Liver (tissue), 9 donors: Measurements from ENCODE around the gene SLC25A26. TPM values are rescaled to one million over a fixed set of nuclear protein-coding genes. Genes with fewer than 3 reads are reported as not detected.

Experiments
- DNase-seq: peaks from one replicate; pipeline ENCODE4 v3.0.0-alpha.2; 2017; ENCODE audit warnings: low spot score
- H3K27ac ChIP-seq, 2 donors: one replicate each; pipeline ENCODE4 v1.7.0; 2013; ENCODE audit warnings: inconsistent platforms in 2 of 2, low read length in 2 of 2, control low read depth in 1 of 2, low read depth in 1 of 2, mild to moderate bottlenecking in 1 of 2
- H3K27me3 ChIP-seq, 4 donors: one replicate each; pipeline versions ENCODE4 v1.6.1 to v1.7.0; 2013; ENCODE audit warnings: low read length in 3 of 4, inconsistent platforms in 1 of 4, mild to moderate bottlenecking in 1 of 4, moderate library complexity in 1 of 4; ENCODE audit not compliant: control insufficient read depth in 4 of 4, insufficient read depth in 4 of 4
- H3K36me3 ChIP-seq, 4 donors: one replicate each; pipeline versions ENCODE4 v1.6.1 to v1.7.0; 2013; ENCODE audit warnings: low read length in 3 of 4, mild to moderate bottlenecking in 3 of 4, low read depth in 1 of 4, moderate library complexity in 1 of 4; ENCODE audit not compliant: control insufficient read depth in 4 of 4, insufficient read depth in 3 of 4
- H3K4me1 ChIP-seq, 4 donors: one replicate each; pipeline versions ENCODE4 v1.6.1 to v1.7.0; 2013; ENCODE audit warnings: low read length in 3 of 4, mild to moderate bottlenecking in 3 of 4, moderate library complexity in 1 of 4; ENCODE audit not compliant: control insufficient read depth in 4 of 4, insufficient read depth in 4 of 4
- H3K4me3 ChIP-seq, 3 donors: one replicate each; pipeline versions ENCODE4 v1.6.1 to v1.7.0; 2013; ENCODE audit warnings: low read length in 3 of 3, control low read depth in 1 of 3, low read depth in 1 of 3, mild to moderate bottlenecking in 1 of 3
- H3K9ac ChIP-seq, 2 donors: one replicate each; pipeline ENCODE4 v1.7.0; 2013; ENCODE audit warnings: low read length in 2 of 2, mild to moderate bottlenecking in 2 of 2, moderate library complexity in 2 of 2, control low read depth in 1 of 2, low read depth in 1 of 2
- H3K9me3 ChIP-seq, 4 donors: one replicate each; pipeline versions ENCODE4 v1.6.1 to v1.7.0; 2013; ENCODE audit warnings: low read length in 3 of 4; ENCODE audit not compliant: control insufficient read depth in 4 of 4
- EGR1 ChIP-seq, 2 donors: IDR thresholded peaks; 2 replicates each; pipeline ENCODE4 v1.6.1; 2016 to 2018; ENCODE audit warnings: antibody characterized with exemption in 2 of 2, low read depth in 2 of 2
- FOXA1 ChIP-seq: IDR thresholded peaks from 2 replicates; pipeline ENCODE4 v1.6.1; 2016; ENCODE audit warnings: antibody characterized with exemption
- FOXA2 ChIP-seq: IDR thresholded peaks from 2 replicates; pipeline ENCODE4 v1.6.1; 2016; ENCODE audit warnings: antibody characterized with exemption
- HNF4A ChIP-seq, 2 donors: conservative IDR thresholded peaks; 2 replicates each; pipeline ENCODE4 v1.6.1; 2016; ENCODE audit warnings: antibody characterized with exemption in 2 of 2, mild to moderate bottlenecking in 2 of 2
- HNF4G ChIP-seq: IDR thresholded peaks from 2 replicates; pipeline ENCODE4 v1.6.1; 2016; ENCODE audit warnings: antibody characterized with exemption
- JUND ChIP-seq, 2 donors: IDR thresholded peaks; 2 replicates each; pipeline ENCODE4 v1.6.1; 2016; ENCODE audit warnings: antibody characterized with exemption in 2 of 2
- MAX ChIP-seq: IDR thresholded peaks from 2 replicates; pipeline ENCODE4 v1.6.1; 2016; ENCODE audit warnings: antibody characterized with exemption
- NR2F2 ChIP-seq: IDR thresholded peaks from 2 replicates; pipeline ENCODE4 v1.6.1; 2016; ENCODE audit warnings: antibody characterized with exemption
- RAD21 ChIP-seq, 2 donors: IDR thresholded peaks; 2 replicates each; pipeline ENCODE4 v1.6.1; 2016; ENCODE audit warnings: antibody characterized with exemption in 2 of 2, mild to moderate bottlenecking in 2 of 2
- REST ChIP-seq: IDR thresholded peaks from 2 replicates; pipeline ENCODE4 v1.6.1; 2016; ENCODE audit warnings: antibody characterized with exemption, mild to moderate bottlenecking
- RXRA ChIP-seq, 2 donors: IDR thresholded peaks; 2 replicates each; pipeline ENCODE4 v1.6.1; 2017 to 2018; ENCODE audit warnings: antibody characterized with exemption in 2 of 2, mild to moderate bottlenecking in 1 of 2
- SP1 ChIP-seq: IDR thresholded peaks from 2 replicates; pipeline ENCODE4 v1.6.1; 2018; ENCODE audit warnings: antibody characterized with exemption, mild to moderate bottlenecking
- TAF1 ChIP-seq: conservative IDR thresholded peaks from 2 replicates; pipeline ENCODE4 v1.6.1; 2016; ENCODE audit warnings: antibody characterized with exemption, mild to moderate bottlenecking
- YY1 ChIP-seq: IDR thresholded peaks from 2 replicates; pipeline ENCODE4 v1.6.1; 2016; ENCODE audit warnings: antibody characterized with exemption, mild to moderate bottlenecking
- WGBS: extraction: QIAGEN DNeasy Blood & Tissue Kit; methylation state at CpG from one replicate; pipeline ENCODE4 v1.1.7; 2013; 5-methylcytosine and 5-hydroxymethylcytosine counted together
- polyA plus RNA-seq, 2 donors: library from polyadenylated mRNA; stranded (reverse) in 1 of 2; unstranded in 1 of 2; fragments of 200-250 nt in 1 of 2; fragments of >200 nt in 1 of 2; fragmentation: Nextera tagmentation in 1 of 2; extraction: Ambion mirVana in 1 of 2; gene quantifications; one replicate each; pipeline versions ENCODE4 v1.2.1 to v1.2.3, GENCODE V29; 2013 to 2015
- total RNA-seq, 2 donors: library from RNA; depleted of rRNA; stranded (reverse); fragments of >200 nt; gene quantifications; one replicate each; pipeline ENCODE4 v1.2.3, GENCODE V29; 2014
- TF ChIP-seq, protein P1 (sequence below): IDR thresholded peaks from 2 replicates; pipeline ENCODE4 v1.6.1; 2016; ENCODE audit warnings: antibody characterized with exemption
- TF ChIP-seq, protein P2 (sequence below): fragments of 150-350 bp; IDR thresholded peaks from 2 replicates; pipeline ENCODE4 v1.5.1; 2017; ENCODE audit warnings: improper control_type of control experiment, low read depth, low read length; ENCODE audit not compliant: missing input control
- TF ChIP-seq, protein P3 (sequence below): IDR thresholded peaks from 2 replicates; pipeline ENCODE4 v1.6.1; 2016; ENCODE audit warnings: antibody characterized with exemption
- donor health status: healthy.
- donor health status: healthy.
- donor health status: healthy.
- donor health status: healthy.
- donor health status: healthy.

SLC25A26 gene
- total and polyA plus RNA-seq, 4 donors: 9.9 to 21.6 (median 12.8) TPM

- H3K9me3 ChIP-seq: no peaks in the 10 kb centered on the region
- no peak for DNase-seq
- H3K27ac ChIP-seq: no peak overlapping the region
Measured at GRCh38 chr3:66177026-66177425, 43.8 kb upstream of the SLC25A26 start.

GRCh38 chr3:66178206-66178605 lies 42.6 kb upstream of the SLC25A26 start:
- TF ChIP-seq TAF1 (no peak), JUND (IDR thresholded peaks at IDR 0.05) (no peak), FOXA2 (no peak), REST (no peak), NR2F2 (no peak), HNF4A (conservative IDR thresholded peaks at IDR 0.05) (no peak), RAD21 (IDR thresholded peaks at IDR 0.05) (no peak), SP1 (no peak), FOXA1 (no peak), YY1 (no peak), HNF4G (no peak), RXRA (IDR thresholded peaks at IDR 0.05) (no peak), EGR1 (IDR thresholded peaks at IDR 0.05; ENCODE audit: low read depth in 2 of 2) (no peak), MAX (no peak)
- TF ChIP-seq, protein P1, sequence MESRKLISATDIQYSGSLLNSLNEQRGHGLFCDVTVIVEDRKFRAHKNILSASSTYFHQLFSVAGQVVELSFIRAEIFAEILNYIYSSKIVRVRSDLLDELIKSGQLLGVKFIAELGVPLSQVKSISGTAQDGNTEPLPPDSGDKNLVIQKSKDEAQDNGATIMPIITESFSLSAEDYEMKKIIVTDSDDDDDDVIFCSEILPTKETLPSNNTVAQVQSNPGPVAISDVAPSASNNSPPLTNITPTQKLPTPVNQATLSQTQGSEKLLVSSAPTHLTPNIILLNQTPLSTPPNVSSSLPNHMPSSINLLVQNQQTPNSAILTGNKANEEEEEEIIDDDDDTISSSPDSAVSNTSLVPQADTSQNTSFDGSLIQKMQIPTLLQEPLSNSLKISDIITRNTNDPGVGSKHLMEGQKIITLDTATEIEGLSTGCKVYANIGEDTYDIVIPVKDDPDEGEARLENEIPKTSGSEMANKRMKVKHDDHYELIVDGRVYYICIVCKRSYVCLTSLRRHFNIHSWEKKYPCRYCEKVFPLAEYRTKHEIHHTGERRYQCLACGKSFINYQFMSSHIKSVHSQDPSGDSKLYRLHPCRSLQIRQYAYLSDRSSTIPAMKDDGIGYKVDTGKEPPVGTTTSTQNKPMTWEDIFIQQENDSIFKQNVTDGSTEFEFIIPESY: no peak
- Histone ChIP-seq H3K4me1 (no peaks in the 10 kb centered on the region), H3K4me3 (no peak overlapping the region), H3K27me3 (no peaks in the 10 kb centered on the region), H3K36me3 (no peaks in the 10 kb centered on the region), H3K27ac (no peak overlapping the region), H3K9me3 (no peaks in the 10 kb centered on the region), H3K9ac (no peak overlapping the region)
- WGBS: 84% methylated on average over 6 of the region's 6 CpGs
- DNase-seq: no peak

More at GRCh38 chr3:66177026-66177425, 43.8 kb upstream of the SLC25A26 start:
- H3K36me3 ChIP-seq: no peaks in the 10 kb centered on the region
- no peaks in the 10 kb centered on the region for H3K4me1 ChIP-seq
- WGBS: 41% methylated on average over 1 of the region's 1 CpG
- no peak overlapping the region for H3K9ac ChIP-seq
- H3K4me3 ChIP-seq: no peak overlapping the region
- TF ChIP-seq, protein P2, sequence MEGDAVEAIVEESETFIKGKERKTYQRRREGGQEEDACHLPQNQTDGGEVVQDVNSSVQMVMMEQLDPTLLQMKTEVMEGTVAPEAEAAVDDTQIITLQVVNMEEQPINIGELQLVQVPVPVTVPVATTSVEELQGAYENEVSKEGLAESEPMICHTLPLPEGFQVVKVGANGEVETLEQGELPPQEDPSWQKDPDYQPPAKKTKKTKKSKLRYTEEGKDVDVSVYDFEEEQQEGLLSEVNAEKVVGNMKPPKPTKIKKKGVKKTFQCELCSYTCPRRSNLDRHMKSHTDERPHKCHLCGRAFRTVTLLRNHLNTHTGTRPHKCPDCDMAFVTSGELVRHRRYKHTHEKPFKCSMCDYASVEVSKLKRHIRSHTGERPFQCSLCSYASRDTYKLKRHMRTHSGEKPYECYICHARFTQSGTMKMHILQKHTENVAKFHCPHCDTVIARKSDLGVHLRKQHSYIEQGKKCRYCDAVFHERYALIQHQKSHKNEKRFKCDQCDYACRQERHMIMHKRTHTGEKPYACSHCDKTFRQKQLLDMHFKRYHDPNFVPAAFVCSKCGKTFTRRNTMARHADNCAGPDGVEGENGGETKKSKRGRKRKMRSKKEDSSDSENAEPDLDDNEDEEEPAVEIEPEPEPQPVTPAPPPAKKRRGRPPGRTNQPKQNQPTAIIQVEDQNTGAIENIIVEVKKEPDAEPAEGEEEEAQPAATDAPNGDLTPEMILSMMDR: no peak
- TF ChIP-seq, protein P3, sequence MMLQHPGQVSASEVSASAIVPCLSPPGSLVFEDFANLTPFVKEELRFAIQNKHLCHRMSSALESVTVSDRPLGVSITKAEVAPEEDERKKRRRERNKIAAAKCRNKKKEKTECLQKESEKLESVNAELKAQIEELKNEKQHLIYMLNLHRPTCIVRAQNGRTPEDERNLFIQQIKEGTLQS: no peak
- no peak for TF ChIP-seq RXRA (IDR thresholded peaks at IDR 0.05)
- TF ChIP-seq MAX: no peak
- TF ChIP-seq, protein P1: no peak
- no peak for TF ChIP-seq FOXA2
- TF ChIP-seq NR2F2: no peak
- TF ChIP-seq RAD21 (IDR thresholded peaks at IDR 0.05): no peak
- TF ChIP-seq TAF1: no peak
- TF ChIP-seq HNF4A (conservative IDR thresholded peaks at IDR 0.05): no peak
- no peak for TF ChIP-seq EGR1 (IDR thresholded peaks at IDR 0.05; ENCODE audit: low read depth in 2 of 2)
- no peaks in the 10 kb centered on the region for H3K27me3 ChIP-seq
